SK-MEL-5 (cell line): ENCODE measurements around the gene CD48. TPM values are rescaled to one million over a fixed set of nuclear protein-coding genes. Genes with fewer than 3 reads are reported as not detected.
"Not testable (repeated sequence)": the region's sequence is repeated elsewhere in the genome, so short reads cannot be mapped to it uniquely, and the experiment has no call there.

Experiments used
- DNase-seq: peaks from one replicate; pipeline ENCODE4 v3.0.0-alpha.2; 2016; ENCODE audit warnings: low read depth, low spot score
- in situ Hi-C: cut with HindIII; loops from 2 replicates; pipeline ENCODE4 v1.10.0; 2016; ENCODE audit warnings: low sequenced_read_pairs, high pct_unique_total_duplicates, low pct_unique_long_range_greater_than_20kb
- total RNA-seq: library from RNA; depleted of rRNA; stranded (reverse); fragments of >200 nt; shearing (Covaris generic); gene quantifications from 2 replicates; pipeline ENCODE4 v1.2.3, GENCODE V29; 2014

The CD48 gene
- total RNA-seq, 1 experiment from 2014 or later, result not detected

- DNase-seq, result no peak
- in situ Hi-C loops, result no loop called here
Measured at GRCh38 chr1:160669802-160670201, 41.8 kb downstream of the CD48 start.

- in situ Hi-C loops, result no loop called here
- no peak for DNase-seq
Measured at GRCh38 chr1:160669276-160669675, 42.3 kb downstream of the CD48 start.

GRCh38 chr1:160667896-160668295, 43.7 kb downstream of the CD48 start:
- DNase-seq, result no peak
- in situ Hi-C loops, result no loop called here

- in situ Hi-C loops, result no loop called here
- no peak for DNase-seq
Measured at GRCh38 chr1:160666079-160666442, 45.6 kb downstream of the CD48 start.

GRCh38 chr1:160665330-160666078, 46.1 kb downstream of the CD48 start:
- in situ Hi-C loops, result no loop called here
- DNase-seq, result peak; percentile 8

- DNase-seq, result peak; percentile 29
- in situ Hi-C loops, result no loop called here
Measured at GRCh38 chr1:160664573-160665051, 47.0 kb downstream of the CD48 start.

GRCh38 chr1:160662910-160663309, 48.7 kb downstream of the CD48 start:
- no peak for DNase-seq
- in situ Hi-C loops, result no loop called here

GRCh38 chr1:160659566-160659965, 52.1 kb downstream of the CD48 start:
- in situ Hi-C loops, result no loop called here
- DNase-seq, result no peak

- in situ Hi-C loops, result no loop called here
- no peak for DNase-seq
Measured at GRCh38 chr1:160658814-160659193, 52.8 kb downstream of the CD48 start.

- no peak for DNase-seq
- in situ Hi-C loops, result no loop called here
Measured at GRCh38 chr1:160658162-160658813, 53.3 kb downstream of the CD48 start.

- no peak for DNase-seq
- in situ Hi-C loops, result no loop called here
Measured at GRCh38 chr1:160657250-160657781, 54.3 kb downstream of the CD48 start.

- DNase-seq, result no peak
- in situ Hi-C loops, result no loop called here
Measured at GRCh38 chr1:160656737-160657136, 54.9 kb downstream of the CD48 start.

GRCh38 chr1:160653620-160654016, 58.0 kb downstream of the CD48 start:
- in situ Hi-C loops, result no loop called here
- no peak for DNase-seq

- no peak for DNase-seq
- in situ Hi-C loops, result no loop called here
Measured at GRCh38 chr1:160652924-160653619, 58.5 kb downstream of the CD48 start.

GRCh38 chr1:160652065-160652641, 59.5 kb downstream of the CD48 start:
- in situ Hi-C loops, DNase-seq: not testable (repeated sequence)

GRCh38 chr1:160651433-160652064, 60.1 kb downstream of the CD48 start:
- in situ Hi-C loops, result no loop called here
- DNase-seq, result no peak

GRCh38 chr1:160647329-160647720, 64.3 kb downstream of the CD48 start:
- no peak for DNase-seq
- in situ Hi-C loops, result no loop called here
